Measurements from ENCODE around the gene ZNF222. TPM values are rescaled to one million over a fixed set of nuclear protein-coding genes. Genes with fewer than 3 reads are reported as not detected.

The ZNF222 gene
- total RNA-seq: 1 to 10 TPM; 1.5 to 2.9 TPM

DNA sequence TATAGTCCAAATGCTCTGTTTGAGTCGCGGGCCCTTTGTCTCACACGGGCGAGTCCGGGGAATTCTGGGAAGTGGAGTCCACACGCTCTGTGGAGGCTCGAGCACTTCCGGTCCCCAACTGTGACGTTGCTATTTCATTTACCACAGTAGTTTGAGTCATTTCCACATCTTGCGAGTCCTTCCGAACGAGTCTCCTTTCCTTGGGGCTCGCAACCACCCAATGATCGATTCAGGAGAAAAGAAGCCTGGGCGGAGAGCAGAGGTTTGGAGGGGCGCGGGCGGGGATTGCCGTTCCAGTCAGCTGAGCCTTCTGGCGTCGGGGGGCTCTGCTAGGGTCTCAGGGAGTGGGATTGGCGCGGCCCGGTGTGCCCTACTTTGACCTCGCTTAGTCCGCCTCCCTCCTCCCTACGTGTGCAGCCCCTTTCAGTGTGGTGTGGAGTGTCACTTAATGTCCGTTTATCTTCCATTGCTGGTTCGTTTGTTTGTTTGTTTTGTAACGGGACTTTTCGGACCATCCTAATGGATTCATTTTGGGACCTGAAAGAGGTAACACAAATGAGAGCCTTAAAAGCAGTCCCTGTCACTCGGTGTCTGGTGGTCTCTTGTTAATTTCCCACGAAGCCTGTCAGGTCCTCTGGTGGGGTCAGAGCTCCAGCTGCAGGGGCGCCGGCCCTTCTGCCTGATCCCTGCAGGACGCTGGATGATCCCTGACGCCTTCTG, at the start of gene ZNF222:
Gene ZNF222 (plus strand): TSS at position 163 of the 720 bp plus-strand sequence. CDS start 58 bp downstream, at position 221.
- peak; percentile 99 for ATAC-seq
- Mint-ChIP-seq H3K36me3 (ENCODE audit: low read depth) (peaks cover 53% of the 10 kb centered on the region), H3K27ac (peak within 1 kb of the TSS; percentile 93), H3K4me1 (peaks cover 20% of the 10 kb centered on the region), H3K4me3 (peak within 1 kb of the TSS; percentile 94), H3K27me3 (peaks cover 2% of the 10 kb centered on the region), H3K9me3 (ENCODE audit: low read depth) (peaks cover 34% of the 10 kb centered on the region)
- intact Hi-C loops (cut with DNase I, micrococcal nuclease): loop anchor here (1.0 to 2.0 kb wide), 16 partner anchors 23 to 475 kb away; partner anchors contain the start of genes ZNF224 (in 2 of the 2), ZNF230 (in 2 of the 2), ZNF155 (in 1 of the 2) and ZNF180 (in 1 of the 2)
- CTCF ChIA-PET: interaction anchor here (0.6 to 0.7 kb wide), 2 partner anchors 116 to 303 kb away, joined by 3 read pairs; partner anchors contain the start of gene ZNF234
- DNase-seq: peak; percentile 90
- POLR2A ChIA-PET: no interaction called here

DNA sequence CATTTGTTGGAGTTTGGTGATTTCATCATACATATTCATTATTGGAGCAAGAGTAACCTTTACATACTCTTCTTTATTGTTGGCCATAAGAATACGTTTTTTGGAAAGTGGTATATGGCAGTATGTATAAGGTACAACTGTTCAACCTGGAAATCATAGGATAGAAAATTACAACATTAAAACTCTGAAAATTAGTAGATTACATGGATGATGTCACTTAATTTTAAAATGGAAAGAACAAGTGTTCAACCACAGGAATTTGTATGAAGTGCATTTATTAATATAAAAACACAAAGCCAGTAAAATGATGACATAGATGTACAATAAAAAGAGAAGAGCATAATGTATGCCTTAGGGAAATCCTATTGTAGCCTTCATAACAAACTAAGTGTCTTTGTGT, 48.4 kb upstream of the ZNF222 start:
- ChIA-PET CTCF (no interaction called here), POLR2A (no interaction called here)
- H3K4me1 Mint-ChIP-seq: no peaks in the 10 kb centered on the region
- intact Hi-C loops (cut with DNase I, micrococcal nuclease): no loop called here
- DNase-seq (no peak), ATAC-seq (no peak)
- H3K27me3 Mint-ChIP-seq: no peaks in the 10 kb centered on the region
- H3K4me3 Mint-ChIP-seq: no peak overlapping the region
- H3K36me3 Mint-ChIP-seq (ENCODE audit: low read depth): peaks cover 4% of the 10 kb centered on the region
- H3K27ac Mint-ChIP-seq: no peak overlapping the region
- peaks cover 31% of the 10 kb centered on the region for H3K9me3 Mint-ChIP-seq (ENCODE audit: low read depth)

DNA sequence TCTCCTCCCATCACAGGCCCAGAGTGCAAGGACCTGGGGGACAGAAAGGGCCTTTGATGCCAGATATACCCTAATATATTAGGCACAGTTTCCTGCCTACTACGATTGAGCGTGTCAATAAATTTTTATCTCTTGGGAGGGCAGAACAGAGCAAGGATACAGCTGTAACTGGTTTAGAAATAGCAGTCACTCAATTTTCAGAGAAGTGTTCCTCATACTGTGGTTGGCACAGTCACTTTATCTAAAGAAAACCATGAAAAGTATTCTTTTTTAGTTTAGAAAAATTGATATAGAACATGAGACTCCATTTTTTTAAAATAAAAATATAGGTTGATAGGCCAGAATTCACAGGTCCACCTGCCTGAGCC, 41.7 kb upstream of the ZNF222 start:
- intact Hi-C loops (cut with DNase I, micrococcal nuclease): no loop called here
- peaks cover 18% of the 10 kb centered on the region for H3K36me3 Mint-ChIP-seq (ENCODE audit: low read depth)
- ChIA-PET CTCF (no interaction called here), POLR2A (no interaction called here)
- H3K9me3 Mint-ChIP-seq (ENCODE audit: low read depth): no peaks in the 10 kb centered on the region
- no peak for ATAC-seq
- DNase-seq: no peak
- peak overlapping the region; percentile 37 for H3K27ac Mint-ChIP-seq
- peaks cover 11% of the 10 kb centered on the region for H3K4me1 Mint-ChIP-seq
- peak overlapping the region; percentile 61 for H3K4me3 Mint-ChIP-seq
- no peaks in the 10 kb centered on the region for H3K27me3 Mint-ChIP-seq

DNA sequence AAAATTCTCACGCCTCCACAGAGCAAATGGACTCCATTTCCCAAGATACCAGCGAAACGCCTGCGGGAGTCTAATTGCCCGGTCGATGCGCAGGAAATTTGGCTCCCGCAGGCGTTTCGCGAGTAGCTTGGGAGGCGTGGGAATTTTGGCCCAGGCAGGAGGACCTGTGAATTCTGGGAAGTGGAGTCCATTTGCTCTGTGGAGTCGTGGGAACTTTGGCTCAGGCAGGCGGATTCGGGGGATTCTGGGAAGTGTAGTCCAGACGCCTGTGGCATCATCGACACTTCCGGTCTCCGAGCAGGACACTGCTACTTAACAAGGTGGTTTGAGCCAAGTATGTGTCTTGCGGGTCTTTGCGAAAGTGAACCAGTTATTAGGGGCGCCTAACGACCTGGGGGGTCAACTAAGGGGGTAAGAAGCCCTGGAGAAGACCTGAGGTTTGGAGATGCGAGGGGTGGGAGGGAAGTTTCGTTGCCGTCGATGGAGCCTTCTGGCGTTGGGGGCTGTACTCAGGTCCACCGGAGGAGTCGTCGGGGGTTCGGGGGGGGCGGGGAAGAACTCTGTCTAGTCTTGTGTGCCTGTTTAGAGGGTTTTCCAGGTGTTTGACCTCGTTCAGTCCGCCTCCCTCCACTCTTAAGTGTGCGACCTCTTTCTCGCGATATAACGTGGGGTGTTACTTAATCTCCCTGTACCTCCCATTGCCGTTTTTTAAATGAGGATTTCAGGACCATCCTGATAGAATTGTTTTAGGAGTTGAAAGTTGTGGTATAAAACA, 41.1 kb upstream of the ZNF222 start, which contains the start of gene ZNF155:
Gene ZNF155 (plus strand): TSS at position 277 of the 775 bp plus-strand sequence. CDS start 4,356 bp downstream, outside the sequence.
- DNase-seq: peak; percentile 82
- Mint-ChIP-seq H3K27ac (peak within 1 kb of the TSS; percentile 92), H3K4me1 (peaks cover 11% of the 10 kb centered on the region), H3K27me3 (no peaks in the 10 kb centered on the region), H3K36me3 (ENCODE audit: low read depth) (peaks cover 24% of the 10 kb centered on the region), H3K4me3 (peak within 1 kb of the TSS; percentile 90), H3K9me3 (ENCODE audit: low read depth) (no peaks in the 10 kb centered on the region)
- POLR2A ChIA-PET: no interaction called here
- intact Hi-C loops (cut with DNase I, micrococcal nuclease): loop anchor here (1.0 kb wide), 9 partner anchors 18 to 181 kb away; partner anchors contain the start of genes ZNF230 (in 2 of the 2), ZNF45 (in 2 of the 2), ZNF221 (in 1 of the 2) and ZNF222 (in 1 of the 2)
- ATAC-seq: peak; percentile 97
- CTCF ChIA-PET: interaction anchor here (0.5 to 1.1 kb wide), 3 partner anchors 9 to 348 kb away, joined by 3 read pairs; no protein-coding TSS in a partner anchor

DNA sequence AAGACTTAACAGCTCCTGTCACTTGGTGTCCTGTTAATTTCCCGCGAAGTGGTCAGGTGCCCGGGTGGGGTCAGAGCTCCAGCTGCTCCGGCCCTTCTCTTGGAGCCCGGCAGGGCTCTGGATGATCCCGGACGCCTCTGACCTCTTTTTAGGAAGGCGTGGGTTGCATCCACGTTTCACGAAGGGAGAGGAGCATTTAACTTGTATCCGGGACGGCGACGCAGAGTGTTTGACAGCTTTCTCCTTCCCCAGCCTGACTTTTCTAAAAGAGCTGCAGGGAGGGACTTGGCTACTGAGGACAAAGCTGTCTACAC, 40.5 kb upstream of the ZNF222 start:
- Mint-ChIP-seq H3K9me3 (ENCODE audit: low read depth) (no peaks in the 10 kb centered on the region), H3K4me3 (peak overlapping the region; percentile 90), H3K36me3 (ENCODE audit: low read depth) (peaks cover 29% of the 10 kb centered on the region), H3K27me3 (no peaks in the 10 kb centered on the region), H3K4me1 (peaks cover 11% of the 10 kb centered on the region), H3K27ac (peak overlapping the region; percentile 92)
- CTCF ChIA-PET: interaction anchor here (0.5 to 1.1 kb wide), 4 partner anchors 8 to 673 kb away, joined by 3 read pairs; no protein-coding TSS in a partner anchor
- POLR2A ChIA-PET: no interaction called here
- intact Hi-C loops (cut with DNase I, micrococcal nuclease): loop anchor here (1.0 kb wide), 9 partner anchors 18 to 181 kb away; partner anchors contain the start of genes ZNF230 (in 2 of the 2), ZNF45 (in 2 of the 2), ZNF221 (in 1 of the 2) and ZNF222 (in 1 of the 2)
- DNase-seq (peak; percentile 21), ATAC-seq (peak; percentile 7)

DNA sequence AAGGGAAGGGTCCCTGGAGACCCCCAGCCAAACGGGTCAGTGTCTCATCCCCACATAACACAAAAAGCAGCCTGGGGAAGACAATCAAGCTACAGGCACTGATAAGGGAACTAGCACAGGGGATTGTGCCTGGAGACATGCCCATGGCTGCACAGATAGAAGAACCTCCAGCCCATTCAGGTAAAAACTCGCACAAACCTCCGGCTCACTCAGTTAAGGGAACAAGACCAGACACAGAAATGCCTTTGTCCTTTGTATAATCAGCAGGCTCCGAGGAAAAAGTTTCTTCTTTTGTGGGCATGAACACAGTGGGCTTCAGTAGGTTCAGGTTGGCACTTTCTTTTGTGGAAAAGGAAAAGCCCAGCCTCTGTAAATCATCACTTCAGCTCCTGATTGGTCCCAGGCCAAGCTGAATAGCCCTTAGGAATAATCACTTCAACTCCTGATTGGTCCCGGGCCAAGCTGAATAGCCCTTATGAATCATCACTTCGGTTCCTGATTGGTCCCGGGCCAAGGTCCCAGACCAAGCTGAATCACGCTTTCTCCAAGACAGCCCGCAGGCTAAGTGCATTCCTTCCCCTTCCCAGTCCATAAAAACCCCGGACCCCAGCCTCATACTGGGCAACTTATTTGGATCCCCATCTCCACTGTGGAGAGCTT, 27.4 kb upstream of the ZNF222 start:
- no peak overlapping the region for H3K27ac Mint-ChIP-seq
- H3K4me3 Mint-ChIP-seq: no peak overlapping the region
- ChIA-PET CTCF (no interaction called here), POLR2A (no interaction called here)
- peaks cover 53% of the 10 kb centered on the region for H3K36me3 Mint-ChIP-seq (ENCODE audit: low read depth)
- peaks cover 9% of the 10 kb centered on the region for H3K4me1 Mint-ChIP-seq
- H3K9me3 Mint-ChIP-seq (ENCODE audit: low read depth): peaks cover 28% of the 10 kb centered on the region
- ATAC-seq (no peak), DNase-seq (no peak)
- intact Hi-C loops (cut with DNase I, micrococcal nuclease): no loop called here
- H3K27me3 Mint-ChIP-seq: no peaks in the 10 kb centered on the region

DNA sequence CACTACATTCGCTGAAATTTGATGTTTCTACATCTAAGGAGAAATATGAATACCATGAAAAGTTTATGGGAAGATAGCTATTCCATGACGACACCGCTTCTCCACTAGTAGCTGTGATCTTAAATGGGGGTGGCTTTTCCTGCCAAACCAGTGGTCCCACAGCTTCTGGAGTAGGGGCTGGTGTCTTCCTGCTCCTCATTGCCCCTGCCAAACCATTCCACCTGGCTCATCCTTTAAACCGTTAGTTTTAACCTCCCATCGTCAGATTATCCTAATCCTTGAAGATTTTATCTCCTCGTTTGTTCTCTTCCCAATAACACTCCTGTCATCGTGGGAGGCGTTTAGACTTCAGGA, 23.0 kb upstream of the ZNF222 start:
- Mint-ChIP-seq H3K36me3 (ENCODE audit: low read depth) (peaks cover 32% of the 10 kb centered on the region), H3K4me1 (peaks cover 16% of the 10 kb centered on the region), H3K4me3 (peak overlapping the region; percentile 85), H3K27ac (peak overlapping the region; percentile 98), H3K9me3 (ENCODE audit: low read depth) (peaks cover 27% of the 10 kb centered on the region), H3K27me3 (no peaks in the 10 kb centered on the region)
- intact Hi-C loops (cut with DNase I, micrococcal nuclease): loop anchor here (1.0 to 5.0 kb wide), 15 partner anchors 18 to 498 kb away; partner anchors contain the start of genes ZNF155 (in 2 of the 2), ZNF222 (in 2 of the 2), ZNF225 (in 2 of the 2) and ZNF227 (in 2 of the 2)
- ATAC-seq (no peak), DNase-seq (no peak)
- ChIA-PET POLR2A (no interaction called here), CTCF (interaction anchor here (0.7 to 0.8 kb wide), 4 partner anchors 20 to 407 kb away, joined by 3 read pairs; partner anchors contain the start of gene ZNF235)

DNA sequence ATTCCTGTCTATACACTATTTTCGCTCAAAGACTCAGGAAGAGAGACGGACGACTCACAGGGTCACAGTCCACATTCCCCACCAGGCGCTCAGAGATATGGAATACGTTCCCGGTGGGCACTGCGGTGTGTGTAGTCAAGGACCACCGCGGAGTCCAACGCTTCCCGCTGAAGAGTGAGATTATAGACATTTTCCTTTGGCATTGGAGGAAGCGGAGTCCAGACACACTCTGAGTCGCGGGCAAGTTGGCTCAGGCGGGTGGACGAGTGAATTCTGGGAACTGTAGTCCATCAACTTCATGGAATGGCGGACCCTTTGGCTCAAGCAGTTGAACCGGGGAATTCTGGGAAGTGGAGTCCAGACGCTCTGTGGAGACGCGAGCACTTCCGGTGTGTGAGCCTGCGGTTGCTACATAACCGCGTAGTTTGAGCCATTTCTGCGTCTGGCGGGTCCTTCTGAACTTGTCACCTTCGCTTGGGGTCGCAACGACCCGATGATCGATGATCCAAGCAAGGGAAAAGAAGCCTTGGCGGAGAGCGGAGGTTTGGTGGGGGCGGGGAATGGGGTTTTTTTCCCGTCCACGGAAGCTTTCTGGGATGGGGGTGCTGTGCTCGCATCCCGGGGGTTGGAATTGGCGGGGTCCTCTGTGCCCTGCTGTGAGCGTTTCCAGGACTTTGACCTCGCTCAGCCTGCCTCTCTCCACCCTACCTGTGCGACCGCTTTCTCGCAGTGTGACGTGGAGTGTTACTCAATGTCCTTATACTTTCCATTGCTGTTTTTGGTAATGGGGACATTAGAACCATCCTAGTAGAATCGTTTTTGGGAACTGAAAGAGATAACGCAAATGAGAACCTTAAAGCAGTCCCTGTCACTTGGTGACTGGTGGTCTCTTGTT, 22.4 kb upstream of the ZNF222 start, which contains the start of gene ZNF230:
Gene ZNF230 (plus strand): TSS at position 392 of the 895 bp plus-strand sequence. CDS start 4,122 bp downstream, outside the sequence.
- Mint-ChIP-seq H3K27ac (peak within 1 kb of the TSS; percentile 98), H3K4me1 (peaks cover 16% of the 10 kb centered on the region), H3K27me3 (no peaks in the 10 kb centered on the region), H3K9me3 (ENCODE audit: low read depth) (peaks cover 30% of the 10 kb centered on the region), H3K4me3 (peak within 1 kb of the TSS; percentile 85), H3K36me3 (ENCODE audit: low read depth) (peaks cover 32% of the 10 kb centered on the region)
- CTCF ChIA-PET: interaction anchor here (0.7 to 1.6 kb wide), 2 partner anchors 68 to 257 kb away, joined by 3 to 5 read pairs; partner anchors contain the start of gene ZNF45
- POLR2A ChIA-PET: no interaction called here
- DNase-seq (peak; percentile 90), ATAC-seq (peak; percentile 99)
- intact Hi-C loops (cut with DNase I, micrococcal nuclease): loop anchor here (1.0 to 5.0 kb wide), 16 partner anchors 19 to 497 kb away; partner anchors contain the start of genes ZNF155 (in 2 of the 2), ZNF222 (in 2 of the 2), ZNF224 (in 2 of the 2) and ZNF225 (in 2 of the 2)

DNA sequence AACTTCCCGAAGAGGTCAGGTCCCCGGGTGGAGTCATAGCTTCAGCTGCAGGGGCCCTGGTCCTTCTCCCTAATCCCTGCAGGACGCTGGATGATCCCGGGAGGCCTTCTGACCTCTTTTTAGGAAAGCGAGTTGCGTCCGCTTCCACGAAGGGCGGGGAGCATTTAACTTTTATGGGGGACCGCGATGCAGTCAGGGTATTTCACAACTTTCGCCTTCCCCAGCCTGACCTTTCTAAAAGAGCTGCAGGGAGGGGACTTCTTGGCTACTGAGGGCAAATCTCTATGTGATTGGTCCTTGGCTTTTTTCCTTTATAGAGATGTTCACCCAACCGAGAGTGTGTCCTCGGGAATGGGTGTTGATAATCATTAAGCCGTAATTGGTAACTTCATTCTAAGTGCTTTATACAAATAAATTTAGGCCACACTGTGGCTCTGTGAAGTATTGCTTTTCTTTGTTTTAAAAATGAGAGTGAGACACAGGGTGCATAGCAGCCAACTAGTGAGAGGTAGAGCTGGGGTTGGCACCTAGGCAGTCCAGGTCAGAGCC, 21.6 kb upstream of the ZNF222 start:
- Mint-ChIP-seq H3K4me3 (peak overlapping the region; percentile 85), H3K27me3 (no peaks in the 10 kb centered on the region), H3K27ac (peak overlapping the region; percentile 98), H3K4me1 (peaks cover 16% of the 10 kb centered on the region), H3K36me3 (ENCODE audit: low read depth) (peaks cover 34% of the 10 kb centered on the region), H3K9me3 (ENCODE audit: low read depth) (peaks cover 30% of the 10 kb centered on the region)
- ATAC-seq (peak; percentile 42), DNase-seq (peak; percentile 15)
- ChIA-PET CTCF (interaction anchor here (0.7 to 1.6 kb wide), 5 partner anchors 16 to 496 kb away, joined by 3 to 5 read pairs (median 3); partner anchors contain the start of genes ZNF180 and ZNF45), POLR2A (no interaction called here)
- intact Hi-C loops (cut with DNase I, micrococcal nuclease): loop anchor here (1.0 to 5.0 kb wide), 4 partner anchors 21 to 109 kb away; partner anchors contain the start of genes ZNF222 (in 1 of the 2), ZNF224 (in 1 of the 2), ZNF225 (in 1 of the 2) and ZNF284 (in 1 of the 2)

DNA sequence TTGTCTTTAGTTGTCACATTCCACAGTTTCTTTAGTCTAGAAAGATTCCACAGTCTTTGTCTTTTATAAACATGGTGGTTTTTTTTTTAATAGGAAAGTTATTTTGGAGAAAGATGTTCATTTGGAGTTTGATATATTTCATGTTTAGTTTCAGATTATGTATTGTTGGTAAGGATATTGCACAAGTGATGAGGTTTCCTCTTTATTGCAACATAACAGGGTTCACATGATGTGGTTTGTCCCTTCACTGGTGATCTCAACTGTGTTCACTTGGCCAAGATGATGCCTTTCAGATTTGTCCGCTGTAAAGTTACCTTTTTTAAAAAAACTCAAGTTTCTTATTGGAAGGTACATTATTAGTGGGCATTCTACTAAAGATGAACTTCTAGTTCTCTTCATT, 19.2 kb upstream of the ZNF222 start:
- Mint-ChIP-seq H3K27ac (no peak overlapping the region), H3K27me3 (no peaks in the 10 kb centered on the region), H3K4me1 (peaks cover 16% of the 10 kb centered on the region), H3K4me3 (no peak overlapping the region), H3K9me3 (ENCODE audit: low read depth) (peaks cover 47% of the 10 kb centered on the region), H3K36me3 (ENCODE audit: low read depth) (peaks cover 55% of the 10 kb centered on the region)
- no peak for DNase-seq
- ATAC-seq: no peak
- intact Hi-C loops (cut with DNase I, micrococcal nuclease): no loop called here
- POLR2A ChIA-PET: no interaction called here
- CTCF ChIA-PET: no interaction called here
